ENCODE results near the gene KIF26A.

- no peak for TF ChIP-seq SUZ12 (IDR thresholded peaks at IDR 0.05)
- no peak for TF ChIP-seq ELF4 (IDR thresholded peaks at IDR 0.05)
- no peak for TF ChIP-seq FOXA1 (IDR thresholded peaks at IDR 0.05)
- no peak for TF ChIP-seq TARDBP (IDR thresholded peaks at IDR 0.05)
- no peak for TF ChIP-seq LEF1 (IDR thresholded peaks at IDR 0.05; ENCODE audit: borderline replicate concordance)
- TF ChIP-seq NFRKB (IDR thresholded peaks at IDR 0.05) = no peak
- TF ChIP-seq SP1 (IDR thresholded peaks at IDR 0.05) = no peak
- TF ChIP-seq BHLHE40 (IDR thresholded peaks at IDR 0.05; ENCODE audit: borderline replicate concordance) = no peak
- TF ChIP-seq PKNOX1 (IDR thresholded peaks at IDR 0.05) = no peak
- TF ChIP-seq ZNF384 (IDR thresholded peaks at IDR 0.05) = no peak
- no peak for TF ChIP-seq HDGF (IDR thresholded peaks at IDR 0.05; ENCODE audit: borderline replicate concordance)
- no peak for TF ChIP-seq CTBP1 (IDR thresholded peaks at IDR 0.05; ENCODE audit: borderline replicate concordance)
Measured at GRCh38 chr14:104189629-104190335, 51.4 kb downstream of the KIF26A start.

Data from HEK293T (cell line).